ENCODE data around the gene SCGB1D1.

Gene SCGB1D1

DNA sequence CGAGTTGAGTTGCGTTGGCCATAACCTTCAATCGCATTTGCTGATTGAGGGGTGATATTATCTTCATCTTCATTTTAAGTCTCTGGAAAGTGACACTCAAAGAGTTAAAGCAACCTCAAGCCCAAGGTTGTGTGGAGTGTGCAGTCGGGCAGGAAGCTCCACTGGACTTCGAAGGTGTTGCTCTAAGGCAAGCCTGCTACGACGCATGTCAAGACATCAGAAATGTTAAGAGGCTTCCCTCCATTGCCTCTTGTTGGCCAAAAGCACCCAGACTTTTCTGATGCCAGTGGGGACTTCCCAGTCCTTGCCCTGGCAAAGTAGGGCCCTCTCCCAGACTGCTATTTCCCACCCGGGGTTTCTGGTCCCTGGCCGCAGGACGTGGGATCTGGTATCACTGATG, 23.6 kb upstream of the SCGB1D1 start:
- H3K9me3 ChIP-seq (ENCODE audit: control insufficient read depth, low read length): no peaks in the 10 kb centered on the region
- H3K27ac ChIP-seq (ENCODE audit: insufficient read depth, low read length, poor library complexity, severe bottlenecking): no peak overlapping the region
- no peaks in the 10 kb centered on the region for H3K4me1 ChIP-seq (ENCODE audit: control insufficient read depth, insufficient read depth, low read length, poor library complexity, severe bottlenecking)
- no peak for DNase-seq
- no peaks in the 10 kb centered on the region for H3K36me3 ChIP-seq (ENCODE audit: control insufficient read depth, insufficient read depth, low read length)
- peaks cover 6% of the 10 kb centered on the region for H3K27me3 ChIP-seq (replicated peaks; ENCODE audit: control insufficient read depth, insufficient read depth, low read length, poor library complexity, severe bottlenecking)
- no peak overlapping the region for H3K4me3 ChIP-seq (ENCODE audit: insufficient read depth, low read depth, low read length, poor library complexity, severe bottlenecking)

DNA sequence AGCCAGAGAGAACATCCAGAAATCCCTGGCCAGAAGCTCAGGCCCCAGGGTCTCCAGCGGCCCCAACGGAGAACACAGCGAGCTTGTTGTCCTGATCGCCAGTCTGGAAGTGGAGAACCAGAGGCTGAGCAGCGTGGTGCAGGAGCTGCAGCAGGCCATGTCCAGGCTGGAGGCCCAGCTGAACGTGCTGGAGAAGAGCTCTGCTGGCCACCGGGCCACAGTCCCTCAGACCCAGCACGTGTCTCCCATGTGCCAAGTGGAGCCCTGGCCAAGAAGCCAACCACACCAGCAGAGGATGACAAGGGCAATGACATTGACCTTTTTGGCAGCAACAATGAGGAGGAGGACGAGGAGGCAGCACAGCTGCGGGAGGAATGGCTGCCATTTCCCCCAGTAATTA, 20.6 kb upstream of the SCGB1D1 start:
- Histone ChIP-seq H3K36me3 (ENCODE audit: control insufficient read depth, insufficient read depth, low read length) (no peaks in the 10 kb centered on the region), H3K4me3 (ENCODE audit: insufficient read depth, low read depth, low read length, poor library complexity, severe bottlenecking) (no peak overlapping the region), H3K4me1 (ENCODE audit: control insufficient read depth, insufficient read depth, low read length, poor library complexity, severe bottlenecking) (no peaks in the 10 kb centered on the region), H3K27me3 (replicated peaks; ENCODE audit: control insufficient read depth, insufficient read depth, low read length, poor library complexity, severe bottlenecking) (peaks cover 6% of the 10 kb centered on the region), H3K9me3 (ENCODE audit: control insufficient read depth, low read length) (no peaks in the 10 kb centered on the region), H3K27ac (ENCODE audit: insufficient read depth, low read length, poor library complexity, severe bottlenecking) (no peak overlapping the region)
- no peak for DNase-seq

DNA sequence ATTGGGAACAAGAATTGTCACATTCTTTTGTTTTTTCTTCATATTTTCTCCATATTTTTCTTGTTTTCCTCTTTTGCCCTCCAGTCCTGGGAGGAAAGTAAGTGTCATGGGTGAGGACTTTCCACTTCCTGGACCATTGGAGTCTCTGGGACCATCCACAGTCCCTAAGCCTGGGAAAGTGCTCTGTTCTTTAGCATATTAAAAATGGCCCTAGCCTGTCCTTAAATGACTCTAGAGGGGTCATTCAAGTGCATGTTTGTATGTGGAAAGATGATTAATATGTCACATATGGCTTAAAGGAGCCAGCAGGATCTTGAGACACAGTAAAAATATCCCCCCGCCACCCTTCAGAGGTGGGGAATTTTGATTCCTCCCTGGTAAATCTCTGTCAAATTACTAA, 20.1 kb upstream of the SCGB1D1 start:
- peaks cover 6% of the 10 kb centered on the region for H3K27me3 ChIP-seq (replicated peaks; ENCODE audit: control insufficient read depth, insufficient read depth, low read length, poor library complexity, severe bottlenecking)
- no peaks in the 10 kb centered on the region for H3K4me1 ChIP-seq (ENCODE audit: control insufficient read depth, insufficient read depth, low read length, poor library complexity, severe bottlenecking)
- H3K27ac ChIP-seq (ENCODE audit: insufficient read depth, low read length, poor library complexity, severe bottlenecking): no peak overlapping the region
- H3K36me3 ChIP-seq (ENCODE audit: control insufficient read depth, insufficient read depth, low read length): no peaks in the 10 kb centered on the region
- no peak overlapping the region for H3K4me3 ChIP-seq (ENCODE audit: insufficient read depth, low read depth, low read length, poor library complexity, severe bottlenecking)
- DNase-seq: no peak
- H3K9me3 ChIP-seq (ENCODE audit: control insufficient read depth, low read length): no peaks in the 10 kb centered on the region

- Histone ChIP-seq H3K9me3 (ENCODE audit: control insufficient read depth, low read length) (no peaks in the 10 kb centered on the region), H3K36me3 (ENCODE audit: control insufficient read depth, insufficient read depth, low read length) (no peaks in the 10 kb centered on the region), H3K4me1 (ENCODE audit: control insufficient read depth, insufficient read depth, low read length, poor library complexity, severe bottlenecking) (no peaks in the 10 kb centered on the region), H3K27me3 (replicated peaks; ENCODE audit: control insufficient read depth, insufficient read depth, low read length, poor library complexity, severe bottlenecking) (no peaks in the 10 kb centered on the region), H3K4me3 (ENCODE audit: insufficient read depth, low read depth, low read length, poor library complexity, severe bottlenecking) (no peak overlapping the region), H3K27ac (ENCODE audit: insufficient read depth, low read length, poor library complexity, severe bottlenecking) (no peak overlapping the region)
- peak; percentile 7 to 54 (median 27) for DNase-seq
Observed at GRCh38 chr11:62171261-62171723, 18.7 kb upstream of the SCGB1D1 start.

DNA sequence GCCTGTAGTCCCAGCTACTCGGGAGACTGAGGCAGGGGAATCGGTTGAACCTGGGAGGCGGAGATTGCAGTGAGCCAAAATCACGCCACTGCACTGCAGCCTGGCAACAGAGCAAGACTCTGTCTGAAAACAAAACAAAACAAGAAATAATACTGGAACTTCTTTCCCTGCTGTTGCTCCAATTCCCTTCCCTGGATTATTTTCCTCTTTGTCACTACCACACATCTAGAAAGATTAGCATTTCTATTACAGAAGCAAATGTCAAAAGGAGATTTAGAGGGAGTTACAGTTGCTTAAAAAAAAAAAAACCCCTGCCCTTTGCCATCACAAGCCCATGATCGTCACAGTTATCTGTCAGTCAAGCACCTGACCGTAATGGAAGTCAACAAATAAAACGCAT, 17.7 kb upstream of the SCGB1D1 start:
- H3K27me3 ChIP-seq (replicated peaks; ENCODE audit: control insufficient read depth, insufficient read depth, low read length, poor library complexity, severe bottlenecking): no peaks in the 10 kb centered on the region
- no peak overlapping the region for H3K27ac ChIP-seq (ENCODE audit: insufficient read depth, low read length, poor library complexity, severe bottlenecking)
- no peaks in the 10 kb centered on the region for H3K9me3 ChIP-seq (ENCODE audit: control insufficient read depth, low read length)
- no peaks in the 10 kb centered on the region for H3K36me3 ChIP-seq (ENCODE audit: control insufficient read depth, insufficient read depth, low read length)
- H3K4me3 ChIP-seq (ENCODE audit: insufficient read depth, low read depth, low read length, poor library complexity, severe bottlenecking): no peak overlapping the region
- no peaks in the 10 kb centered on the region for H3K4me1 ChIP-seq (ENCODE audit: control insufficient read depth, insufficient read depth, low read length, poor library complexity, severe bottlenecking)
- no peak for DNase-seq

DNA sequence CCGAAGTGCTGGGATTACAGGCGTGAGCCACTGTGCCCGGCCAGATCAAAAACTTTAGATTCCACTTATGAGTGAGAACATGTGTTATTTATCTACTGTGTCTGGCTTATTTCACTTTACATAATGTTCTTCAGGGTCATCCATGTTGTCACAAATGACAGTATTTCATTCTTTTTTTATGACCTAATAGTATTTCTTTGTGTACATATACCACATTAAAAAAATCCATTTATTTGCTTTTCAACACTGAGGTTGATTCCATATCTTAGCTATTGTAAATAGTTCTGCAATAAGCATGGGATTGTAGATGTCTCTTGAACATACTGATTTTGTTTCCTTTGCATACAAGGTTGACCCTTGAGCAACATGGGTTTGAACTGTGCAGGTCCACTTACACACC, 13.2 kb upstream of the SCGB1D1 start:
- Histone ChIP-seq H3K36me3 (ENCODE audit: control insufficient read depth, insufficient read depth, low read length) (no peaks in the 10 kb centered on the region), H3K4me3 (ENCODE audit: insufficient read depth, low read depth, low read length, poor library complexity, severe bottlenecking) (no peak overlapping the region), H3K4me1 (ENCODE audit: control insufficient read depth, insufficient read depth, low read length, poor library complexity, severe bottlenecking) (no peaks in the 10 kb centered on the region), H3K27ac (ENCODE audit: insufficient read depth, low read length, poor library complexity, severe bottlenecking) (no peak overlapping the region), H3K9me3 (ENCODE audit: control insufficient read depth, low read length) (no peaks in the 10 kb centered on the region), H3K27me3 (replicated peaks; ENCODE audit: control insufficient read depth, insufficient read depth, low read length, poor library complexity, severe bottlenecking) (no peaks in the 10 kb centered on the region)
- DNase-seq: no peak

DNA sequence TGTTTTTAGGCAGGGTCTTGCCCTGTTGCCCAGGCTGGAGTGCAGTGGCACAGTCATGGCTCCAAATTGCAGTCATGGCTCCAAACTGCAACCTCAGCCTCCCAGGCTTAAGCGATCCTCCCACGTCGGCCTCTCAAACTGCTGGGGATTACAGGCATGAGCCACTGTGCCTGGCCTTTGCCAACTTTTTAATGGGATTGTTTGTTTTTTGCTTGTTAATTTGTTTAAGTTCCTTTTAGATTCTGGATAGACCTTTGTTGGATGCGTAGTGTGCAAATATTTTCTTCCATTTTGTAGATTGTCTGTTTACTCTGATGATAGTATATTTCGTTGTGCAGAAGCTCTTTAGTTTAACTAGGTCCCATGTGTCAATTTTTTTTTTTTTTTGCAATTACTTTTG, 10.0 kb upstream of the SCGB1D1 start:
- Histone ChIP-seq H3K4me3 (ENCODE audit: insufficient read depth, low read depth, low read length, poor library complexity, severe bottlenecking) (no peak overlapping the region), H3K36me3 (ENCODE audit: control insufficient read depth, insufficient read depth, low read length) (no peaks in the 10 kb centered on the region), H3K9me3 (ENCODE audit: control insufficient read depth, low read length) (no peaks in the 10 kb centered on the region), H3K27me3 (replicated peaks; ENCODE audit: control insufficient read depth, insufficient read depth, low read length, poor library complexity, severe bottlenecking) (no peaks in the 10 kb centered on the region), H3K4me1 (ENCODE audit: control insufficient read depth, insufficient read depth, low read length, poor library complexity, severe bottlenecking) (no peaks in the 10 kb centered on the region), H3K27ac (ENCODE audit: insufficient read depth, low read length, poor library complexity, severe bottlenecking) (no peak overlapping the region)
- no peak for DNase-seq

GRCh38 chr11:62181097-62181496, 8.9 kb upstream of the SCGB1D1 start:
- no peak for DNase-seq
- Histone ChIP-seq H3K27ac (ENCODE audit: insufficient read depth, low read length, poor library complexity, severe bottlenecking) (no peak overlapping the region), H3K36me3 (ENCODE audit: control insufficient read depth, insufficient read depth, low read length) (no peaks in the 10 kb centered on the region), H3K4me3 (ENCODE audit: insufficient read depth, low read depth, low read length, poor library complexity, severe bottlenecking) (no peak overlapping the region), H3K9me3 (ENCODE audit: control insufficient read depth, low read length) (no peaks in the 10 kb centered on the region), H3K27me3 (replicated peaks; ENCODE audit: control insufficient read depth, insufficient read depth, low read length, poor library complexity, severe bottlenecking) (no peaks in the 10 kb centered on the region), H3K4me1 (ENCODE audit: control insufficient read depth, insufficient read depth, low read length, poor library complexity, severe bottlenecking) (no peaks in the 10 kb centered on the region)

DNA sequence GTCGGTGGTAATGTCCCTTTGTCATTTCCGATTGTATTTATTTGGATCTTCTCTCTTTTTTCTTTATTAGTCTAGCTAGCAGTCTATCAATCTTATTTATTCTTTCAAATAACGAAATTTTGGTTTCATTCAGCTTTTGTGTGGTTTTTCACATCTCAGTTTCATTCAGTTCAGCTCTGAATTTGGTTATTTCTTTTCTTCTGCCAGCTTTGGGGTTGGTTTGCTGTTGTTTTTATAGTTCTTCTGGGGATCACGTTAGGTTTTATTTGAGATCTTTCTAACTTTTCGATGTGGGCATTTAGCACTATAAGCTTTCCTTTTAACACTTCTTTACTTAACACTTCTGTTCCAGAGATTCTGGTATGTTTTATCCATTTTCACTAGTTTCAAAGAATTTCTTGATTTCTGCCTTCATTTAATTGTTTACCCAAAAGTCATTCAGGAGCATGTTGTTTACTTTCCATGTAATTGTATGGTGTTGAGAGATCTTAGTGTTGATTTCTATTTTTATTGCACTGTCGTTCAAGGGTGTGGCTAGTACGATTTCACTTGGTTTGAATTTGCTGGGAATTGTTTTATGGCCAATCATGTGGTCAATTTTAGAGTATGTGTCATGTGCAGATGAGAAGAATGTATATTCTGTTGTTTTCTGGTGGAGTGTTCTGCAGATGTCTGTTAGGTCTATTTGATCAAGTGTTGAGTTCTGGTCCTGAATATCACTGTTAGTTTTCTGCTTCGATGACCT, 7.7 kb upstream of the SCGB1D1 start:
- no peaks in the 10 kb centered on the region for H3K27me3 ChIP-seq (replicated peaks; ENCODE audit: control insufficient read depth, insufficient read depth, low read length, poor library complexity, severe bottlenecking)
- H3K4me1 ChIP-seq (ENCODE audit: control insufficient read depth, insufficient read depth, low read length, poor library complexity, severe bottlenecking): no peaks in the 10 kb centered on the region
- H3K36me3 ChIP-seq (ENCODE audit: control insufficient read depth, insufficient read depth, low read length): no peaks in the 10 kb centered on the region
- no peaks in the 10 kb centered on the region for H3K9me3 ChIP-seq (ENCODE audit: control insufficient read depth, low read length)
- no peak overlapping the region for H3K4me3 ChIP-seq (ENCODE audit: insufficient read depth, low read depth, low read length, poor library complexity, severe bottlenecking)
- no peak overlapping the region for H3K27ac ChIP-seq (ENCODE audit: insufficient read depth, low read length, poor library complexity, severe bottlenecking)
- DNase-seq: no peak

GRCh38 chr11:62186195-62186594, 3.8 kb upstream of the SCGB1D1 start:
- no peaks in the 10 kb centered on the region for H3K36me3 ChIP-seq (ENCODE audit: control insufficient read depth, insufficient read depth, low read length)
- no peaks in the 10 kb centered on the region for H3K4me1 ChIP-seq (ENCODE audit: control insufficient read depth, insufficient read depth, low read length, poor library complexity, severe bottlenecking)
- H3K4me3 ChIP-seq (ENCODE audit: insufficient read depth, low read depth, low read length, poor library complexity, severe bottlenecking): no peak overlapping the region
- H3K27ac ChIP-seq (ENCODE audit: insufficient read depth, low read length, poor library complexity, severe bottlenecking): no peak overlapping the region
- no peaks in the 10 kb centered on the region for H3K9me3 ChIP-seq (ENCODE audit: control insufficient read depth, low read length)
- H3K27me3 ChIP-seq (replicated peaks; ENCODE audit: control insufficient read depth, insufficient read depth, low read length, poor library complexity, severe bottlenecking): no peaks in the 10 kb centered on the region
- DNase-seq: no peak

Data from effector memory CD4-positive, alpha-beta T cell (primary cell).